Hepatic stellate cell (primary cell): ENCODE results near the gene EPHX1.
"Not testable (repeated sequence)": the region's sequence is repeated elsewhere in the genome, so short reads cannot be mapped to it uniquely, and the experiment has no call there.

Source experiments
- DNase-seq: peaks from one replicate; pipeline ENCODE4 v3.0.0; 2011; ENCODE audit warnings: low spot score

The EPHX1 gene

GRCh38 chr1:225816643-225817538, 7.0 kb downstream of the EPHX1 start:
- no peak for DNase-seq

- DNase-seq: peak; percentile 80
Observed at GRCh38 chr1:225817611-225818061, 7.7 kb downstream of the EPHX1 start.

- no peak for DNase-seq
Observed at GRCh38 chr1:225818229-225818628, 8.3 kb downstream of the EPHX1 start.

GRCh38 chr1:225819346-225820192, 9.6 kb downstream of the EPHX1 start:
- no peak for DNase-seq

- no peak for DNase-seq
Observed at GRCh38 chr1:225820522-225821120, 10.7 kb downstream of the EPHX1 start.

- no peak for DNase-seq
Observed at GRCh38 chr1:225822655-225823403, 12.9 kb downstream of the EPHX1 start.

GRCh38 chr1:225823811-225824261, 13.9 kb downstream of the EPHX1 start:
- DNase-seq: no peak

GRCh38 chr1:225824533-225824941, 14.6 kb downstream of the EPHX1 start:
- DNase-seq: no peak

GRCh38 chr1:225825078-225825477, 15.2 kb downstream of the EPHX1 start:
- no peak for DNase-seq

GRCh38 chr1:225825607-225826007, 15.7 kb downstream of the EPHX1 start:
- DNase-seq: no peak

GRCh38 chr1:225827076-225827475, 17.2 kb downstream of the EPHX1 start:
- DNase-seq: no peak

GRCh38 chr1:225828706-225829345, 18.9 kb downstream of the EPHX1 start:
- no peak for DNase-seq

GRCh38 chr1:225830841-225831240, 20.9 kb downstream of the EPHX1 start:
- DNase-seq: no peak

GRCh38 chr1:225834417-225835329, 24.7 kb downstream of the EPHX1 start:
- peak; percentile 53 for DNase-seq

GRCh38 chr1:225835856-225836255, 25.9 kb downstream of the EPHX1 start:
- DNase-seq: no peak

- DNase-seq: not testable (repeated sequence)
Observed at GRCh38 chr1:225836296-225836695, 26.4 kb downstream of the EPHX1 start.

GRCh38 chr1:225838793-225839192, 28.9 kb downstream of the EPHX1 start:
- DNase-seq: no peak

GRCh38 chr1:225840223-225840610, 30.3 kb downstream of the EPHX1 start:
- DNase-seq: no peak

- DNase-seq: no peak
Observed at GRCh38 chr1:225840713-225841112, 30.8 kb downstream of the EPHX1 start.

- no peak for DNase-seq
Observed at GRCh38 chr1:225842074-225842473, 32.1 kb downstream of the EPHX1 start.
